Measurements from ENCODE around the gene LRBA.

Gene LRBA

DNA sequence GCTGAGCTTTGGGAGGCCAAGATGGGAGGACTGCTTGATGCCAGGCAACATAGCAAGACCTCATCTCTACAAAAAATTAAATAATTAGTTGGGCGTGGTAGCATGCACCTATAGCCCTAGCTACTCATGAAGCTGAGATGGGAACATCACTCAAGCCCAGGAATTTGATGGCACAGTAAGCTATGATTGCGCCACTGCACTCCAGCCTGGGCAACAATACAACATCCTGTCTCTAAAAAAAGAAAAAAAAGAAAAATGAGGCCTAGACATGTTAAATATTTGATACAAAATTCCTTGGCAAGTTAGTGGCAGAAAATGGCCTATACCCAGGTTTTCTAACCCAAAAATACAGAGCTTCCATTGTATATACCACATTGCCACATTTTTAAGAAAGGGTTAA lies 521.2 kb downstream of the LRBA start:
- no peak for DNase-seq (ENCODE audit: low spot score)

DNA sequence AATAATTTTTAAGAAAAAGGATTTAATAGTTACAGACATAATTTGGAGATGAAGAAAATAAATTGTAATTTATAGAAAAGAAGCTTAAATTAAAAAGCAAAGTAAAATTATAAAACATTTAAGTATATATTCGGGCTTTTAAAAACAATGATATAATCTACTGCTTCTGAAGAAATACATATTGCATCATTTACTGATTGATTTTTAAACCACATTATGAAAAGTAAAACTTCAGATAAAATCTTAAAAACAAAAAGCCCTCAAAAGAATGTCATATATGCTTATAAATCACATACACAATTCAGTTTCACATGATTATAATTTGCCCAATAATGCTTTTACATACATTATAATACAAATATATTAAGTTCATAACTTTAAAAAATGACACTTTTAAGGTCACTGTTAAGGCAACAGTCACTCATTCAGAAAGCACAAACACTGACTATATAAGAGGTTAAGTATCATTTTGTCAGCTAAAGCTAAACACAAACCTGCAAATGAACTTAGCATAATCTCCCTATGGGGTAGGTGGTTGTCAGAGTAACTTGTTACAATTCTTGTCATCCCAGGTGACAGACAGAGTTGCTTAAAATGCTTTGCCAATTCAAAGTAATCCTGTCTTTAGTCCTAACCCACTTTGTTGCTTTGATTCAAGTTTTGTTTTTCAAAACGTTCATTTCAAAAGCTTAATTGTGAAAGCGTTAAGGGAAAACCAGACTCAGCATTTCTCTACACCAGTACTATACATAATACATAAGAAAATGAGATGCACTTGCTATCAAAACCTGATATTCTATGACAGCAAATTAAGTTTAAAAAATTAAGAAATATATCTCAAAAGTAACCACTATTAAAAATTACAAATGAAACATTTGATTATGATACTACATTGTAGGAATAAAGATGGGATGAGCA lies 523.7 kb downstream of the LRBA start:
- DNase-seq (ENCODE audit: low spot score) = no peak

DNA sequence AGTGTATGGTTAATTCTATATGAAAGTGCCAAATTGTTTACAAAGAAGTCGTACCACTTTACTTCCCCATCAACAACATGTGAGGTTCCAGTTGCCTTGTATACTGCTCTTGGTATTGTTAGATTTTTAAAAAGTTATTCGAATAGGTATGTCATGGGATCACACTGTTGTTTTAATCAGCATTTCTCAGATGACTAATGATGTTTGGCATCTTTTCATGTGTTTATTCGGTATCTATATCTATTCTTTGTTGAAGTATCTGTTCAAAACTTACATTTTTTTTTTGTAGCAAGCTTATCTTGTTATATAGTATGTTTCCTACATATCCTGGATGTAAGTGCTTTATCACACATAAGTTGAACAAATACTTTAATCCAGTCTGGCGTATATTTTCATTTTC lies 532.5 kb downstream of the LRBA start:
- DNase-seq (ENCODE audit: low spot score) = no peak

DNA sequence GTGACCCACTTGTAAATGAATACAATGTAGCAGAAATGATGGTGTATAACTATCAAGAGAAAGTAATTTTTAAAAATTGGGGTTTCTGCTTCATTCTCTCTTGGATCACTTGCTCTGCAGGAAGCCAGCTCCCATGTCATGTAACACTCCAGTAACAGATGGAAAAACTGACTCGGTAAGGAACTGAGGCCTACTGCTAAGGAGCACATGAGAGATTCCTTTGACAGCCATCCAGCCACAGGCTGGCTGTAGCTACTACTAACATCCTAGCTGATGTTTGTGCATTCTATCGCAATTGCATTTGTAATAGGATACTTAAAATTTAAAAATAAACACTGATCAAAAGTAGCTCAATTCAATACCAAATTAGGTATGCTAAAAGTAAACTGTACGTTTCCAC lies 535.4 kb downstream of the LRBA start:
- no peak for DNase-seq (ENCODE audit: low spot score)

DNA sequence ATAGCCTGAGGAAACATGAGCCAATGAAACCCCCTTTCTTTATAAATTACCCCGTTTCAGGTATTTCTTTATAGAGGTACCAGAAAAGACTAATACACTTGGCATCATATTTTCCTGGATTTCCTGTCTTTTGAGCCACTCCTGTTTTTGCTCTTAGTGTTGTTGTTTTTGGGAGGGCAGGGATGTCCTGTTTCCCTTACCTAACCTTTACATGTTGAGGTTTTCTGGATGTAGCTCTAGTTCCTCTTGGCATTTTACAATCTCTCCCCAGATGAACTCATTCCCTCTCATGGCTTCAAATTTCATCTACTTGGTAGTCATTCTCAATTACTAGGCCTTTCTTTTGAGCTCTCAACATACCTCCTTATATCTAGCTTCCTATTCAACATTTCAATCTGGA lies 537.2 kb downstream of the LRBA start:
- no peak for DNase-seq (ENCODE audit: low spot score)

DNA sequence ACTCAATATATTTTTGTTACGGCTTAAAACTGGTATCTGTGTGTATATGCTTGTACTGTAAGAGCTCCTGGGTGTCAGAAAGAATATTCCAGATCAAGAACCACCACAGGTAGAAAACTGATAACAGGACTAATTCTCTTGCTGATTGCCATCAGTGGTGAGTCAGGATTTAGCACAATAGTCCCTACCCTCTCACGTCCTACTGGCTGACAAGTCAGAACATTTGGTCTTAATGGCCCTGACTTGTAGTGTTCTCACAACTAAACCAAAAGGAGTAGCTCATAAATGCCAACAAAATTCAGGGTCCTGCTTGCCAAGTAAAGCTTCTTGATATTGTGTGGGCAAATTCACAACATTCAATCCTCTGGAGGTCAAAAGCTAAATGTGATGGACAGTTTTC lies 538.3 kb downstream of the LRBA start:
- no peak for DNase-seq (ENCODE audit: low spot score)

DNA sequence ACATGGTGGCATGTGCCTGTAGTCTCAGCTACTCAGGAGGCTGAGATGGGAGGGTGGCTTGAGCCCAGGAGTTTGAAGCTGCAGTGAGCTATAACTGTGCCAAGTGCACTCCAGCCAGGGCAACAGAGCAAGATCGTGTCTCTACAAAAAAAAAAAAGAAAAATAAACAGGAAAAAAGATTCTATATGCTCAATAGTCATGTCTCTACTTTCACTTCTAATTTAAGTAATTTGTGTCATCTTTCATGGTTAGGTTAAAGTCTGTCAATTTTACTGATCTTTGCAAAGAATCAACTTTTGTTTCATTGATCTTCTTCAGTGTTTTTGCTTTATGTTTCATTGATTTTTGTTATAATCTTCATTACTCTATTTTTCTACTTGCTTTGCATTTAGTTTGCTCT lies 539.3 kb downstream of the LRBA start:
- no peak for DNase-seq (ENCODE audit: low spot score)

DNA sequence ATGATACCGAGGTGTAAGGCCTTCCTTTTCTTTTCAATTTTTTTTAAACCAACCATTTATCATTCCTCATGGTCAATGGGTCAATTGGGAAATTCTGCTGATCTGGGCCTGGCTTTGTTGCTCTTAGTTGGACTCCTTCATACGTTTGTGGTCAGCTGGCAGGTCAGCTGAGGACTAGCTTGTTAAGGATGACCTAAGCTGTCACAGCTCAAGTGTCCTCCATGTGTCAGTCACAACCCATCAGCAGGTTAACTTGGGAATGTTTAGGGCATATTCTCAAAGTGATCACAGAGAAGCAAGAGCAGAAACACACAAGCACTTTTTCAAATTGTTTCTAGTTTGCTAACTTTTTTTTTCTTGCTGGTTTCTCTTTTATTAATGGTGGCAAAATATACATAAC lies 550.6 kb downstream of the LRBA start:
- no peak for DNase-seq (ENCODE audit: low spot score)

DNA sequence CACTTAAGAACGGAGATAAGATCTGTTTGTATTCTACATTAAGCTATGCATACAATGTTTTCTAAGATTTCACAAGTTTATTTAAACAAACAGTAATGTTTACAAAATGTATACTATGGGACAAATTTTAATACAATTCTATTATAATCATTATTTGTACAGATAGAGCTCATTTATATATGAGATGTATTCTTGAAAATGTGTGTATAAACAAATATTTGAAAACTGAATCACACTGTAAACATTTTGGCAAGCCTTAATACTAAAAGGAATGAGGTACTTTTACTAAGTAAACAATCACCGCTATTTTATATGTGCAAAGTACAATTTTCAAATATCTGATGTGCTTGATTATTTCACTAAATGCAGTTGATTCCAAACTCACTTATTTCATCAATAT lies 552.3 kb downstream of the LRBA start:
- DNase-seq (ENCODE audit: low spot score) = no peak

DNA sequence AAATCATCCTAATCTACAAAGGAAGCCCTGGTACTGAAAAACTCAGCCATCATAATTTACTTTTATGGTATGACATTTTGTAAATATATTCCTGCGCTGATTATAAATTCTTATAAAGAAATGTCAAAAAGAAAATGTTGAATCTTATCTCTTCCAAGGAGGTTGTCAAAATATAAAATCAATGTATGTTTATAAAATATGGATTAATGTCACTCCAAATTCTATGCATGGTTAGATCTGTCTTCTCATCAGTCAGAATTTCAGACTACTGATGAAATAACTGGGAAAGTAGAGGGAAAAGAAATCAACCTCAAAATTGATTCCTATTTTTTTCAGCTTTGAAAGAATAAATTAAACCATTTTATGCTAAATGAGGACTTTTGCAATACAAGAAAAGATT lies 553.1 kb downstream of the LRBA start:
- no peak for DNase-seq (ENCODE audit: low spot score)

DNA sequence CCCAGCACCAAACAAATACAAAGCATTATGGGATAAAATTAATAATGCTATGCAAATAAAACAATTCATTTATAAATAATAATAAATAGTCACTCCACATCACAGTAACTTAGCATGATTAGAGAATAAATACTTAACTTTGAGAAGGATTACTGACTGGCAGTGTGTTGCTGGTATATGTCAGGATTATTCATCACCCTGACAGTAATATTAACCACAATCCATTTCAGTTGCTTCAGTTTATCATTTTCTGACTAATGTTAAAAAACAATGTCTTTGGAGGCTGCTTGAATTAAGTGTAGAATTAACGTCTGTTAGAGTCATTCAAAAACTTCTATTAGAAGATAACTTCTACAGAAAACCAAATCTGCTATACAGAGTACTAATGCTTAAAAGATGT lies 557.3 kb downstream of the LRBA start:
- no peak for DNase-seq (ENCODE audit: low spot score)

DNA sequence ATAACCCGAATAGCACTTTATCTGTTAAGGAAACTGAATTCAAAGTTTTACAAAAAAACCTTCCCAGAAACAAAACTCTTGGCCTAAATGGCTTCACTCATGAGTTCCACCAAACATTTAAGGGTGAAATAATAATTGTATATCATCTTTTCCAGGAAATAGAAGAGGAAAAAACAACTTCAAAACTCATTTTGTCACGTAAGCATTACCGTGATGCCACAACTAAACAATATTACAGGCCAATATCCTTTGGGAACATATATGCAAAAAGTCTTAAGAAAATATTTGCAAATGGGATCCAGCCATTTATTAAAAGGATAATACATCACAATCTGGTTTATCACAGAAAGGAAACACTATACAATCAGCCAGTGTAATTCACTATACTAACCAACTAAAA lies 563.2 kb downstream of the LRBA start:
- no peak for DNase-seq (ENCODE audit: low spot score)

DNA sequence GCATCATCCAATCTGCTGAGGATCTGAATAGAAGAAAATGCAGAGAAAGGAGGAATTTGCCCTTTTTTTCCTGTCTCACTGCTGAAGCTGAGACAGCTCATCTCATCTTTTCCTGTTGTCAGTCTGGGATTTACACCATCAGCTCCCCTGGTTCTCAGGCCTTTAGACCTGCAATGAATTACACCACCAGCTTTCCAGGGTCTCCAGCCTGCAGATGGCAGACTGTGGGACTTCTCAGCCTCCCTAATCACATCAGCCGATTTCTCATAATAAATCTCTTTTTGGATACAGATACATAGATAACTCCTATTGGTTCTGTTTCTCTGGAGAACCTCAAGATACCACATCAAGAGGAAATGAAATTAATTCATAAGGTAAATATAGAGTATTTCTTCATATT lies 567.7 kb downstream of the LRBA start:
- no peak for DNase-seq (ENCODE audit: low spot score)

DNA sequence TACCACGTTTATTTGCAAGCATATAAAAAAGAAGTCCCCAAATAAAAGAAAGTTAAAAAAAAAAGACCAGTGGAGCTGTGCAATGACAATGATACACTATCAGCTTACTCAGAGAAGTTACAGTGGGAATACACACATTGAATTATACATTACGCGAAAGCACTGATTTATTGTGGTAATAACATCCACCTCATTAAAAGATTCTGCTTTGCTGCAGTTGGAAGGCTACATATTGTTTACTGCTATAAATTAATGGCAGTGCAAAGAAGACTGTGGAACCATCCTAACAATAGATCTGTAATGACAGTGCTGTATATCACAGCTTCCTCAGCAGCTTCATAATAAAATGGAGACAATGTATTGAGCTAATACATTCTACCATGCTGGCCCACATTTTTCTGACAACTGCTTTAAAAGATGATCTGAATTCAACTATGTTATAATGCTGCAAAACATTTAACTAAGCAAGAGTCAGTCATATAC lies 575.6 kb downstream of the LRBA start:
- DNase-seq (ENCODE audit: low spot score) = no peak

DNA sequence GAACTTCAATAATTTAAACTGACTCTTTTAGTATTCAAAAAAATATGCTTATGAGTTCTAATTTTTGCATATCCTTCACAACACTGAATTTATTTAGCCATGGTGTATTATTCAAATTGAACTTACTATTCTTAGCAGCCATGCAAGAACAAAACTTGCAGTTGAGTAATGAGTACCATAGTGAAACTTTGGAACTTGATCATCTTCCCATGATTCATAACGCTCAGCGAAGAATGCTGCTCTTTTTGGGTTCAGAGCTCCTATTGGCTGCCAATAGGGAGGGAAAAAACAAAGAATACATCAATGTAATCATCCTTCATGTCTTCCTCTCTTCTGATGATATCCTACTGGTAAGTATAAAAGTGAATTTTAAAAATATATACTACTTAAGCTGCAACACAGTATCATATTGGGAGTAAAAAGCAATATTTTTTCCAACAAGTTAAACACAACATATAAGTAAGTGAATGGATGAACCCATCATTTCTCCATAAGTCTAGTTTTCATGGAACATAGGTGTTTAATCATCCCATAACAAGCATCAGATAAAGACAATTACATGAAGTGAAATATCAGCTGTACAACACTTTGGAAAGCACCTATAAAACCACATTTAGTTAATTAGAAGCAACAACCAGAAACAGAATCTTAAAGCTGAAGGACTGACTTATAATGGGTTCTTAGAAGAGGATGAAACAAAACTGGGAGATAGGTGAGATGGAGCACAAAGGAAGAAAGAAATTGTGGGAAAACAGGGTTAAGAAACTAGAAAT lies 578.3 kb downstream of the LRBA start:
- DNase-seq (ENCODE audit: low spot score) = no peak

DNA sequence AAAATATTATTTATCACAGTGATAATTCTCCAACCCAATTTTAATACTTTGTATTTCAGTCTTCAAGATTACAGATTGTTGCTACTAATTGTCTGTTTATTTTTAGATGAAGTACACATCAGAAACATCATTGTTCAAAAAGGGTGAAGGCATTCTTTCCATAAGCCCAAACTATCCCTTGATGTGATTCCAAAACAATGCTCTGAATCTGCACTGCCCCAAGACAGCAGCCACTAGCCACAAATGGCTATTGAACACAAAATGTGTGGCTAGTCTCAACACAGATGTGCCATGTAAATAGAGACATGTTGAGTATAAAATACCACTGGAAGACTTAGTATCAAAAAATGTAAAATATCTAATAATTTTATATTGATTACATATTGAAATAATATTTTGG lies 583.9 kb downstream of the LRBA start:
- DNase-seq (ENCODE audit: low spot score) = no peak

DNA sequence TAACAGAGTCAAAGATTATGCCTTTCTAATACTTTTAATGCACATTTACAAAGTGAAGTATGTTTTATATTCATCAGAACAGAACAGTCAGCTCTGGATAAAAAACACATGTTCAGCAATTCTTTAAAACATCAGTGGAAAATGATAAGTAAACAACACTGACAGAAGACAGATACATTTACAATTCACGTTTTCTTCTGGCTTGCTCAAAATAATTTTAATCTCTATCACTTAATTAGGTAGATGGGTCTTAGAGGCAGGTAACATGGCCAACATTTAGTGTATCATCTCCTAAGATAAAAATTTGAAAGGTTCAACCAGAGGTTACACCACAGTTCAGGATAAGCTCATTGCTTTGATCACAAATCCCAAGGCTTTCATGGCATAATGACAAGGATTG lies 589.9 kb downstream of the LRBA start:
- no peak for DNase-seq (ENCODE audit: low spot score)

DNA sequence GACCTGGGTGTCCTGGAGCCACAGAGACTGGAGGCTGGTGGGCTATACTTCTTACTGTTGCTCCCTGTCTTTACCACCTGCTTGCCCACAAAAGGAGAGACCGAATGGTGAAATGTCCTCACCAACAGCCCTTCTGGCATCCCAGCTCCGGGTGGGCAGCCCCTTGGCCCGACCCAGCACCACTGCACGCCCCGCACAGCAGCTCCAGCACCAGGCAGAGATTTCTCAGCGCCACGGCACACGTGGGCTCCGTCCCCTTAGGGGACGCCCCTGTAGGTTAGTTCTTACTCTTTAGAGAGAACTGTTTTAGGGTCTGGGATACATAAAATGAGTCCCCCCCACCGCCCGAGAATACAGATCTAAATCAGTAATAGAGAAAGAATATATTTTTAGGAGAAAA lies 591.6 kb downstream of the LRBA start:
- DNase-seq (ENCODE audit: low spot score) = no peak

DNA sequence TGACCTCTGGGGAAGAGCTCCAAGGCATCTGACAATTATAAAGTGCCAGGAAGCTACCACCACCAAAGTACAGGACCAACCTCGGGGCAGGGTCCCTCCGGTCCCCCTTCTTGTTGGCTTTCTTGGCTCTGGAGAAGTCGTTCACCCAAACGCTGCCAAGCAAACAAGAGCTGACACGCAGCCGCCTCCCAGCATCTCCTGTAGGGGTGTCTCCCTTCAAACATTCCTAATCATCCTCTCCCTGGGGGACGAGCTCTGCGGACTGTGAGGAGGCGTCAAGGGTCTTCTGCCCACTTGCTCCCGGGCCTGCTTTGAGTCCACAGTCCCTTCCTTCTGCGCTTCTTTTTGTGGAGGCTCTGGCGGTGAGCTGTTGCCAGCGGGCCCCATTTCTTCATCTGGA lies 592.0 kb downstream of the LRBA start:
- no peak for DNase-seq (ENCODE audit: low spot score)

DNA sequence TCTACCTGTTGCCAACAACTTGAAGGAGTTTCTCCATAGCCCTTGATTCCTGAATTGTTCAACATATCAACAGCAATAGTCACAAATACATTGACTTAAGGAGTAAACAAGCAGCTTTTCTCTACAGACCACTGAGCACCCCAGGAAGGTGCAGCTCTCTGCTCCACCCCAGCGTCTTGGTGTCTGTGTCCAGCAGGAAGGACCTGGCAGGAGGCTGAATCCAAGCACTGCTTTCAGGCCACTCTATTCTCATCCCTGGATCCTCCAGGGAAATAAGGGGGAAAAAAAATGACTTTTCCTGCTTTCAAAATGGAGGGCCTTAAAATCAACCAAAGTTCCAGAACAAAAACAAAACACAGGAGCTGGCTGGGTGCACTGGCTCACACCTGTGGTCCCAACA lies 593.5 kb downstream of the LRBA start:
- DNase-seq (ENCODE audit: low spot score) = no peak

DNA sequence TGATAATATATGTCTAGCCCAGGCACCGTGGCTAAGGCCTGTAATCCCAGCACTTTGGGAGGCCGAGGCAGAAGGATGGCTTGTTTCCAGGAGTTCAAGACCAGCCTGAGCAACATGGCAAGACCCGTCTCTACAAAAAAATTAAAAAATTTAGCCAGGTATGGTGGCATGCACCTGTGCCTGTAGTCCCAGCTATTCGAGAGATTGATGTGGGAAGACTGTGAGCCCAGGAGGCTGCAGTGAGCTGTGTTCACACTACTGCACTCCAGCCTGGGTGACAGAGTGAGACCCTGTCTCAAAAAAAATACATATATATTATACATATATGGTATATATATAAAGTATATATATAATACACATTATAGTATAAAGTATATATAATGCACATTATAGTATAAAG lies 595.1 kb downstream of the LRBA start:
- DNase-seq (ENCODE audit: low spot score) = no peak

DNA sequence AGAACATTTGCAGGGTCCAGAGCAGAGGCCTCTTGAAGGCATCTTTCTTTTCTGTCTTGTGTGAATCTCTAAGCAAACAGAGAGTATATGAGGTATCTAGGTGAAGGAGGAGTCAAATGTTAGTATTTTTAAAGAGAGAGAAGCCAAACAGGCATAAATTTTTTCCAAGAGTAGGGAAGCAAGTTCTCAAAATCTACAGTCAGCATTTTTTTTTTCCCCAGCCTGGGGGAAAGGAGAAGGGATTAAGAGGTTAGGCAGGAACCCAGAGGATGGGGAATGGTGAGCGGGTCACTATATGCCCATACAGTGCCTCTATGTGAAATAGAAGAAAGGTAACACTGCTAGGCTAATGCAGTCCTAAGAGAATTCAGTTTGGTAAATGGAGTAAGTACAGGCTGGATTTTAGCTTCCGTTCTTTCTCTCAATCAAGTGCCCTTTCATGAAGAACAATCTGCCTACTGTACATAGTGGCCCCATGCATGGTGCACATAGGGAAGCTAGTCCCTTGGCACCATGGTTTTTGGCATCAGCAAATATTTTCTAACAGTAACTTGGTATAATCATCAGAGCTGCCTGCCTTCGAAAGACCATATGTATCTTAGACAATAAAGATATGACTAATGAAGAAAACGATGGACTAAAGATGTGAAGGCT lies 596.2 kb downstream of the LRBA start:
- DNase-seq (ENCODE audit: low spot score) = no peak

DNA sequence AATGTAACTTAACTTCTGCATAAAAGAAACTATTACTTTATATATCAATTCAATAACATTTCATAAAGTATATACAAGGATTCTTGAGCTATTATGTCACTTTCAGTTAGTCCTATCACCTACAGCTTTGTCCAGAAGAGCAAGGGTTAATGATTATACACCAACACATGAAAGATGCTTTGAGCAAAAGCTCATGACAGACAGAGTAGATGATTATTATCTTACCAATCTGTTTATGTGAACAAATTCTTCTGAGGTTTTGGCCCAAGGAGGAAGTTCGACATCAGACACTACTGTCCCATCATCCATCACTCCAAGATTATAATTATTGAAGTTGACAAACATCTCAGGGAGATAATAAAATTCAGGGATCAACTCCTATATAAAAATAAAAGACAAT lies 599.9 kb downstream of the LRBA start:
- DNase-seq (ENCODE audit: low spot score) = no peak

All from HuH-7 (cell line).